ENCODE data around the gene EPHA4.

EPHA4 gene

DNA sequence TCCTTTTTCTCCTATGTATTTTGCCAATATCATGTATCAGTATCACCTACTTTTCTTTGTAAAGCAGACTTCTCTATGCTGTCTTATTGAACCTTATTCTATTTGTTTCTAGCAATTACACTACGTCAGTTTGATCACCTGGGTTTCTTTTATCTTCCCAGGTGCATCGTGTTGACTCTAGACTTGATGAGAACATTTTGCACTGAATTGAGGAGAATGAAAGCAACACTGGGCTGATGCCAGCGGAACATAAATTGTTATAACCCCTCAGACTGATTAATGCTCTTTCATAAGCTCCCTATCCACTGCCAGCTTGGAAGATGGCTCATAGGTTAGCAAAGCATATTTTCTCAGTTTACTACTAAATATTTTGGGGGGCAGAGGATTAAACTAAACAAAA is 140.6 kb downstream of the EPHA4 start:
- peak; percentile 50 for DNase-seq

DNA sequence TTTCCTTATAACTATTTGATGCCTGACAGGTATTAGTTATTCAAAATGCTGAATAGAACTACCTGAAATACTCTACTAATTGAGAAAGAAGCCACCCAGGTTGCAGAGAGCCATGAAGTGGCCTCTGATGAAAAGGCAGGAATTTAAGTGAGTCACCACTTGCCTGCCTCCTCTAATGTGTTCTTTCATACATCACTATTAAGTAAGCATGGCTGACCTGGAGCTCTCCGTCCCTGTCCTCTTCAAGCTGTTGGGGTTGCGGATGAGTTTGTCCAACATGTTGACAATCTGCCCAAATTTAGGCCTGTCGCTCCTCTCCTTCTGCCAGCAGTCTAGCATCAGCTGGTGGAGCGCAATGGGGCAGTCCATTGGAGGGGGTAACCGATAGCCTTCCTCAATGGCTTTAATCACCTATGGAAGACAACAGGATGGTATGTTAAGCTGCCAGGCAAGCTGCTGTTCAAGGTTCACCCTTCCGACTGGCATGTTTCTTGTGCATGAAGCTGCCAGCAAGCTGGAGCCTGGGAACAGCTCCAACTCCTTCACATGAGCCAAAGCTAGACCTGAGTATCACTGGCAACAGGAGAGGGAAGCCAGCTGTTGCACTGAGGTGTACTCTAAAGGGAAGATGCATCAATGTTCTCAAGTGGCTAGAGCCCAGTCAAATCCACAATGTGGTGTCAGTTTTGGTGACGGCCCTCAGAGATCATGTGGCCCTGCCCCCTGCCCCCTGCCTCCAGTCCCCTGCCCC is 142.2 kb downstream of the EPHA4 start:
- peak; percentile 80 for DNase-seq

DNA sequence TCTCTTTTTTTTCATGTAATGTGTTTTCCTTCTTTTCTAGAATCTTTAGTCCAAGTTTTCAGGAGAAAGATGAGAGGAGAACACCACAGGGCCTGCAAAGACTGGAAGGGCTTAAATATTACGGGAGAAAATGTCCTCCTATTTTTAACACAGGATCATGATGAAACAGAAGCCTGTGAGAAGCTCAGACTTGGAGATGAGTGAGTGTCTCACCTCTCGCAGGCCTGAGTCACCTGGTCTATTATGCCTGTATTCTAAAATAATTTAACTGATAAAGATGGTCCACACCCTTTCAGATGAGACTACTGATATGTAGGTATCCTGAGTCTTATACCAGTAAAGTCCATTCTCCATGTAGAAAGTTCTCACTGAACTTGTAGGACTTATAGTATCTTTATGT is 143.2 kb downstream of the EPHA4 start:
- no peak for DNase-seq

DNA sequence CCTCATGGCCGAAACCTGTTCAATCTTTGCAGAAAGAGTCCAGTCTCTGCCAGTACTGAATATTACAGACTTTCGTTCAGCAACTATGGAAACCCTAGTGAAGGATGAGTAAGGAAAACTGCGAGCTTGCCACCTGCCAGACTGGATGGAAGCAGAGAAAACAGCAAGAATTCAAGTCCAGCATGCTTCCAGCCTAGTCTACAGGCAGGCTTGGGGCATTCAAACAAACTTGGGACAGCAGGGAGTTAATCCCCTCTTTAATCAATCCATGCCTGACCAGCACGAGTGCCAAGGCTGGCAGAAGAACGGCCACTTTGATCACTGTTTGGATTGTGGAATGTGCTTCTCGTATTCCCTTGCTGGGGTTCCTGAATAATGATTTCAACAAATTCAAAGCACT is 145.2 kb downstream of the EPHA4 start:
- DNase-seq, result no peak

DNA sequence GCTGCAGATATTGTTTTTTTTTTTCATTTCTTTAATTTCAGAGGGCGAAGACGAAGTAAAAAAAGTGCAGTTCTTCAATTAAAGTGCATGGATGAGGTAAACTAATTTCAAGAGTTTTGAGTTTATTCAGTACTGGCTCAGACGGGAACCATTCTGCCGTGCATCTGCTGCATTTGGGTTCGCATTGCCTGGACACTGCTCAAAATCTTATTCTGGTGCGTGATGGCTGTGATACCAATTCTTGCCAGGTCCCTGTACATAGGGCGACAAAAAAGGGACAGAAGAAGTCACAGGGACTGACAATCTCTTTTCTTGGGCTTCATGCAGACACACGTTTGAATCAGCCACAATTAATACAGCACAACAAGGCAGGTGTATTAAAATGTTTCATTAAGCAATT is 146.2 kb downstream of the EPHA4 start:
- DNase-seq, result no peak

DNA sequence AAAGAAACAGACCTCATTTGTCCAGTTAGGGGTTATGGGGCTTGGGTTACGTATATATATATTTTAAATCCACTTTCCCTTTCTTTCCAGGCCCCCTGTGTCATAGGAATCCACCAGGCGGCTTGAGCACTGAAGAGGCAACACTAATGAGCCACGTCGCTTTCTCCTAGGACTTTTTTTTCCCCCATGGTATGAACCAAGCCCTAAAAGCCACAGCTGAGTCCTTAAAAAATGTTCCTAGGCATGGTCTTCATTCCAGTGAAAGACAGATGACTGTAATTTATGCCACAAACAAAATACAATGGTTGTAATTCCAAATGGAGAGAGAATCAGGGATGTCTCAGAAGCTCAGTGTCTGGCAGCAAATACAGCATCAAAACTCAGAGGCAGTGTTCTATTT is 146.8 kb downstream of the EPHA4 start:
- DNase-seq, result no peak

DNA sequence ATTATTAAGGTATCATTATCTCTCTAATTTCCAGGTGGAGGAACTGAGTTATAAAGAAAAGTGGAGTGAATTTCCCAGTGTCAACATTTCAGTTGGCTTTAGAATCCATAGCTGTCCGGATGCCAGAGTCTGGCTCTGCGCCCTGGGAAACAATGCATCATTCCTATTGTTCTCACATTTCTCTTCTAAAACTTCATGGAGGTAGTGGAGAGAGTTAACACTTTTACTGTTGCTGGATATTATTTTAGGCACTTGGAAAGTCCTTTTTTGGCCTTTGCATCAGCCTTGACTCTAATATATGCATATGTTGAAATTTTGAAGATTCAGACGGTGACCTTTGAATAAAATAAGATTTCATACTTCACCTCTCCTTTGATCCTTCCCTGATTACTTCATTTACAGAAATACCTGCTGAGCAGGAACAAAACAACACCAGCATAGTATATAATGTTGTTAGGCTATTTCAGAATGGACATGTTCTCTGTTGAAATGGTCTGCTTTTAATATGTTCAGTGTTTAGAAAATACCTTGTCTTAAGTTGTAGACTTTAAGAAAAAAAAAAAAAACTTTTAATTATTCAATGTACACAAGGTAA is 148.8 kb downstream of the EPHA4 start:
- no peak for DNase-seq

DNA sequence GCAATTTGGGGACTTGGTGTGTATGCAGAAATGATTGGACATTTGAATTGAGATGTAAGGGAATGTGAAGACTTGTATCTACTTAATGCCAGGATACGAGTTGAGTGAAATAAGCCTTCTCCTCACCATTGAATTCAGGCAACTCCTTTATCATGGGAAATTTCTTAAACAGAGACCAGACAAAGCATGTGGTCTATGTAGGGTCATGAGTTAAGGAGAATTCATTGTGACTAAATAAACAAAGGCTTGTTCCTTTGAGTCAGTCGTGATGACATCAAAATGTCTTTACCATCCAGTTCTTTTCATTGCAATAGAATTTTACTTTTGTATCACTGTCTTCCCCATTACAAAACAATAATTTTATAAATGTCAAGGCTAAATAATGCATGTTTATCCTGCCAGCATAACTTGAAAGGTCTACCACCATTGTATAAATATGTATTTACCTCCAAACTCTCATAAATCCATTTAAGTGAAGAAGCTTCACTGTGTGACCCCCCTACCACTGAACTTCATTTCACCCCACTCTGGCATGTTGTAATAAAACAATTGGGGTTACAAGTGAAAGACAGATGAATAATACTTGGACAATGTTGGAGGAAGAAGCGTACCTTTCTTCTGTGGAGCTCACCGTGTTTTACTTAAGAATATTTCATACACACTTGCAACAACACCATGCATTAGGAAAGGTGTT is 149.4 kb downstream of the EPHA4 start:
- DNase-seq, result no peak

DNA sequence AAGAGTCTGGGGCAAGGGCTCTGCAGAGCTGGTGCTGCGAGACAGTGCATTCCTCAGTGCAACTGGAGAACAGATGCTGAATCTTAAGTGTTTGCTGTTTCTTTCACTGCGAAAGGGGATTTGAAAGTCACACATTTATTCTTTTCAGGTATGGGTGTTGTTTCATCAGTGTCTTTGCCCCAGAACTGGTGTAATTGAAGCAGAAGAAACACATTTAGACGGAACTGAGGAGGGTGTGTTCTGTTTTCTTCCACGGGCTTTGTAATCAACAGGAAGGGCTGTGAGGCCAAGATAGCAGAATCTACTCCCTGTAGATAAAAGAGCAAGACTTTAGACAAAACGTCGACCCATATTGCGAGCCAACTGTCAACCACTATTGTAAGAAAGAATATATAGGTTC is 151.9 kb downstream of the EPHA4 start:
- no peak for DNase-seq

DNA sequence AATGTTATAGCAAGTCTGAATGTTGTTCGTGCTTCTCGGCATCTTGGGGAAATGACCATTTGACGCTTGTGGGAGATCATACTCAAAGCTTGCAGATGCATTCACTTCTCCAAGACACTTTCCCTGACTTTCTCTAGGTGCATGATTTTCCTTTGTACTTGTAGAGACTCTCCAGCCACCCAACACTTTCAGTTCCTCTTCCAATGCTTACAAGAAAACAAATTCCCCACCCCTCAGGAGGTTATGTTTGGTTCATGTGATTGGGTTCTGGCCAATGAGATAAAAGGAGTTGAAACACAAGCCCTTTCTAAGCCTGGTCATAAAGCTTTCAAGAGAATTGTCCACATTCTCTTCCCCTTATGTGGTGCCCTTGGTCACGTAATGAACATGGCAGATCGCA is 156.3 kb downstream of the EPHA4 start:
- DNase-seq, result no peak

DNA sequence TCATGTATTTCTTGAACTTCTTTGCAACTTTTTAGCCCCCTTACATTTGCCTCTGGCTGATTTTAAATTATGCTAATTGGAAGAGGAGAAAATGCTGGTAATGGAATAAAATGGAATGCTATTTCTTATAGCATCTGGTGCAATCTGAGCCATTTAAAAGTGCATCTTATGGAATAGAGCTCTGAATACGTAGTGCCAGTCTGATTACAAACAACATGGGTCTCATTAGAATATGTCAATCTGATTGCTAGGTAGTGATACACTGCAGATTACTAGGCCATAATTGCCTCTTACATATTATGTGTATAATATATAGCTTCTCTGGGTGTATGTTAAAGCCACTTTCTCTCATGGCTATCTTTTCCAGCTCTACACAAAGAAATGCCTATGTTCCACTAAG is 159.1 kb downstream of the EPHA4 start:
- no peak for DNase-seq

DNA sequence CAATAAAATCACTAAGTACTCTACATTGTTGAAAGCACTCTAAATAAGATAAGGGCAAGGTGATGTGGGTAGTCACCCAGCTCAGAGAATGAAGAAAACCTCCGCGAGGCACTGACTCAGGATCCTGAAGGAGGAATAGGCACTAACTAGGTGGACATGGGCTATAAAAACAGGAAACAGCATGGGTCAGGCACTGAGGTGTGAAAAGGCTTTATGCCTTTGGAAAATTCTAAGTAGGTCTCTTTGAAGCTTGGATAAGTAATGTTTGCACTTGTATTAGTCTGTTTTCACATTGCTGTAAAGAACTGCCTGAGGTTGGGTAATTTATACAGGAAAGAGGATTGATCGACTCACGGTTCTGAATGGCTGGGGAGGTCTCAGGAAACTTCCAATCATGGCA is 161.6 kb downstream of the EPHA4 start:
- DNase-seq, result no peak

DNA sequence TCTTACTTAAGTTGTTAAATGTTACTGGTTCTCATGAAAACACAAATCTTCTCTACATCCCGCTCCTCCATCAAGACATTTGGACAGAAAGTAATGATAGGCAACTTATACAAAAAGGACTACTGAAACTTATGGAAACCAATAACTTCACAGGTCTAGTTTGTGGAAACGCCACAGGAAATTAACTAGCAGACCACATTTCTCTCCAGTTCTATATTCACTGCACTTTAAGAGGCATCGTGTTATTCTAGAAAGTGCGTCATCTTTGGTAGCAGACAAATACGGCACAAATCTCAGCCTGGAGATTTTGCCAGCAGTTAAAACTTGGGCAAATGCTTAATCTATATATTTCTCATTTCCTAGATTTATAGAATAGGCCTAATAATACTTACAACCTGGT is 164.3 kb downstream of the EPHA4 start:
- DNase-seq, result no peak

DNA sequence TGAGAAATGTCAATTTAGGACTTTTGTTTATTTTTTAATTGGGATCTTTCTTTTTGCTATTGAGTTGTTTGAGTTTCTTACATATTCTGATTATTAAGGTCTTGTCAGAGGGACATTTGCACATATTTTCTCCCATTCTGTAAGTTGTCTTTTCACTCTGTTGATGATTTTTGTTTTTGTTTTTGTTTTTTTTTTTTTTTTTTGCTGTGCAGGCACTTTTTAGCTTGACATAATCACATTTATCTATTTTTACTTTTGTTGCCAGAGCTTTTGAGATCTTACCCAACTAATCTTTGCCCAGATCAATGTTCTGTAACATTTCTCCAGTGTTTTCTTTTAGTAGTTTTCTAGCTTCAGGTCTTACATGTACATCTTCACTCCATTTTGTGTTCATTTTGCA is 166.6 kb downstream of the EPHA4 start:
- no peak for DNase-seq

DNA sequence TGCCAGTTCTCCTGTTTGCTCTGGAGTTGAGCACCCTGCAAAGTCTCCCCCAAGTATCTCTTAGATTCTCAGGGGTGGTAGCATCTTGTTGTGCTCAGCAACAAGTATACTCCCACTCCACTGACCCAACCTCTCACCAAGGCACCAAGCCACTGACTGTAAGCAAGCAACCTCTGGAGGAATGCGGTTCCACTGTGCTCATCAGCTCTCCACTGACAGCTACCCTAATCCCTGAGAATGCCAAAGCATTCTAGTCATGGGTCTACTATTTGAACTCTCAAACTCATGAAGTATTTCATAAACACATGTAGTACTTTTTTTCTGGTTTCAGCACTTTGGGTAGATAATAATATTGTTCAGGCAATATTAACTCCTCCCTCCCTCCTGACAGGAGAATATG is 170.0 kb downstream of the EPHA4 start:
- no peak for DNase-seq

DNA sequence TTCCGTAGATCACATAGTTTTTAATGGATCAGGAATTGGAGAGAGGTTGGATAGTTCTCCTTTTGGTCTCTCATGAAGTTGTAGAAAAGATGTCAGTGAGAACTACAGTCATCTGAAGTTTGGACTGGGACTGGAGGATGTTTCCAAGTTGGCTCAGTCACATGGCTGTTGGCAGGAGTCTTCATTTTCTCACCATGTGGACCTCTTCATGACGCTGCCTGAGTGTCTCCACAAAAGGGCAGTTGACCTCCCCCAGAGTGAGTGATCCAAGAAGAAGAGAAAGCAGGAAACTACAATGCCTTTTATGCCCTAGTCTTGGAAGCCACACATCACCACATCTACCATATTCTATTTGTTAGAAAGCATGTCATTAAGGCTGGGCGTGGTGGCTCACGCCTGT is 171.7 kb downstream of the EPHA4 start:
- no peak for DNase-seq

DNA sequence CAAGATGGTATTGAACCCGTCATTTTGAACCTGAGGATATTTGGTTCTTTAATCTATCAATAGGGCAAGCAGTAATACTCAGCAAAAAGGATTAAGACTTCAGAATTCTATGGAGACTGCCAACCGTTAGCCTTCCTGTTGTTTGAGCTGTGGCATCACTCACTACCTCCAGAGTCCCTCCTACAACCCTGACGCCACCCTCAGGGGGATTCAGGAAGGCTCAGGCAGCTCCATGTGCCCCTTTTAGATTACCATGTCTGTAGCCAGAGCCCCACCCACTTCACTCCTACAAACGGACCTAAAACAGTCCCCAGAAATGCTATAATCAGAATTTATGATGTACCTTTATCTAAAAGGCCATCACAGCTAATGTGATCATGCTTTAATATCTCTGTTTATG is 172.9 kb downstream of the EPHA4 start:
- DNase-seq, result no peak

DNA sequence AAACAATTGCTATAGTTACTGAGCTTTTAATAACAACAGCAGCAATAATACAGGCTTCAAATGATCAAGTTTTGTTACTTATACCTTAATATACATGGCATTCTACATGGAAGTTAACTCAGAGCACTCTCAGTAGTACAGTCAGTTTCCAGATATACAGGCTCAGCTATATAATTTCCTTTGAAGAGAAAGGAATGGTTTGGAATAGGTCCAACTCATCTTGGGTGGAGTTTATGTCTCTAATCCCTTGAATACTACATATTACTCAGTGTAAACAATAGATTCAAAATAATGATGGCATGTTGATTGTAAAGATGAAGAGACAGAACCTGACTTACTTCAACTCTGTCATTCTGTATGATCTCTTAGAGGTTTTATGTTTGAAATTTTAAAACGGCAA is 174.9 kb downstream of the EPHA4 start:
- no peak for DNase-seq

DNA sequence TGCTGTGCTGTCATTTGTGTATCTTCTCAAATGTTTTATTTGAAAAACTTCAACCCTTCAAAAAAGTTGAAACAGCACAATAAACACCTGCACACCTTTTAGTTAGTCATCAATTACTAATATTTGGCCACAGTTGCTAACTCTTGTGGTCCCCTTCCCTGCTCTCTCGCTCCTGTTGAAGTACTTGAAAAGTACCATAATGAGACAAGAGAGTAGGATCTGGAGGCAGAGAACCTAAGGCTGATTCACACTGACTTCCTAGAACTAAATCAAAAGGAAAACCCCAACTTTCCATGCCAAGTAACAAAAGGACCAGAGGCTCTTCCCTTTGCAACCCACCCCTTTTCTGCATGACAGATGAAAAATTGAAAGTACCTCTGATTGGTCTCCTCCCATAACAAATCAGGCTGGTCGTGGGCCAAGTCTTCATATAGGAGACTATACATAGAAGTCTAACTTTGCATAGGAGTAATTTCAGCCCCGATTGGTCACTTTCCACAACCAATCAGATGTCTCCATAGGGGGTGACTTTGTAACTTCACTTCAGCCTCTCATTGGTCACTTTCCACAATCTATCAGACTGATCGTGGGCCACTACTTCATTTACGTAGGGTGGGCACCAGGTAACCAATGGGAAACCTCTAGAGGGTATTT is 179.7 kb downstream of the EPHA4 start:
- no peak for DNase-seq

DNA sequence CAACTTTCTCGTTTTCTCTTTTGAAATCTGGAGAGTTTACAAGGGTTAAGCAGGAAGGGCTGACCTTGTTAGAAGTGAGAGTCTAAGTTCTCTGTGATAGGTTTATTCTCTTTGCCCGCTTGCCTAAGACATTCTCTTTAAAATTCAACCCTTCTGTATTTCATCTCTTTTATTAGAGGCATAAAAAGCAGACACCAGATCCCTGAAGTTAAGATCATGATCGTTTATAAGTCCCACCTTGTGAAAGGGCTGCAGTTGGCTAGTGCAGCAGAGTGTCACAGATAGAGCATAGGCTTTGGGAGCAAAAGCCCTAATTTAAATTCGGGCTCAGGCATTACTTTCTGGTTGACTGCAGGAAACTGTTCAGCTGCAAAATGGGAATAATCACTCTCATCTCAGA is 181.2 kb downstream of the EPHA4 start:
- no peak for DNase-seq

DNA sequence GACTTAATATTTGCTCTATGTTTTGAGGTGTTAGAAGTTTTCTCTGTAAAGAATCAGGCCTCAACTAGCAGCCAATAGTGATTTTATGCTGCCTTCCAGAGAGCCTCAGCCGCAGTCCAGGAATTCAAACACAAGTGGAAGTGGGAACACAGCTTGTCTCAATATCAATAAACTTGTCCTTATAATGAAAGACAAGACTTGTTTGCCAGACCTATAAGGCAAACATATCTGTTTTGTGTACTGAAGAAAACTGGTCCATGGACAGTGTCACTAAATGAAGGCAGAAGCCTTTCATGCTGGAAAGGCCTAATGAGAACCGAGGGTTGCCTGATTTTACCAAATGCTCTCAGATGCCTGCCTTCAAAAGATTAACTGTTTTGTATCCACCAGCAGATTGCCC is 182.2 kb downstream of the EPHA4 start:
- no peak for DNase-seq

DNA sequence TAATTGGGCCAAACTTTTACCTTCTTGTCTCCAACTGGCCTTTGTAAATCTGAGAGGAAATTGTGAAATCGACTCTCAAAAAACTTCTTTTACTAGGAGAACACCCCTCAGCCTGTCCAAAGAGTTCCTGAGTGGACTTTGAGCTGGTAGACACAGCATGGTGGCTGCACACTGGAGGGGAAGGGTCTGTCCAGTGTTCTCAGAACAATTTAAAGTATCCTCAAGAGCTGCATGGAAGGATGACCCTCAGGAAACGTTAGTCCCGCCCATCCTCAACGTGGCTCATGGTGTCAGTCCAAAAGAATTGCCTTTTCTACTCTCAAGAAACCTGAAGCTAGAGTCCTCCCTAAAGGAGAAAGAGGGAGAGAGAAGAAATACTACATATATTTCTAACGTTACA is 182.7 kb downstream of the EPHA4 start:
- DNase-seq, result no peak

DNA sequence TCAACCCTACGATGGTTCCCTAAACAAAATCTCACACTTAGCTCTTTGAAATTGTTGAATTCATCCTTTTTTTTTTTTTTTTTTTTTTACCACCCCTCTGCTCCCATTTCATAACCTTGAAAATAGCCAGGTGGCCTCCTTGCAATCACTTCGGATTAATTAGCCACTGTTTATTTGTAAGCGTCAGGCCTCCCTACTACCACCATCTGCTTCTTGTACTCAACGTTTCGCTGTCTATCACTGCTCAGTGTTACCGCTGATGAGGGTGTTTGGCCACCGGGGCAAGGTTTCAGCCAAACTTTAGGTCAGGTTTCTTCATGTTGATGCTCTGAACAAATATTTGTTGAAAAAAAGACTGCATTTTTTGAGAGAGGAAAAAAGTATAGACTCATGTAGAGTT is 183.2 kb downstream of the EPHA4 start:
- no peak for DNase-seq

DNA sequence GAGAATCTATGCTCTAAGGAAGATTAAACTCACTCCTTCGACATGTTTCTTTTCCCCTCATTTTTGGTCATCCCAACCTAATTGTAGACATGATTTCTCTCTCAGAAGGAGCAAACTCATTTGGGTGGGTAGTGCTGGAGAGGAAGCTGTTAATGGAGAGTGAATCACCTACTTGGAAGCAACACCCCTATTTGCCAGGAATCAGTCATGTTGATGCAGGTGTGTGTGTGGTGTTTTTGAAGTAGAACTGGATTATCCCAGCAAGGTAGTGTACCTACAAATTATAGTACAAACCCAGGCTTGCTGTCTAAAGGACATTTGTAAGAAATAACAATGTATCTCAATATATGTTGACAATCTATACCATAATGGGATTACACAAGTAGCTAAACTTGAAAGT is 186.4 kb downstream of the EPHA4 start:
- DNase-seq, result no peak
